GM23338 (cell line): ENCODE results near the gene NSG2.

Experiments
- TF ChIP-seq, protein P1 (sequence below), 2 experiments: fragments of 200-600 bp in 1 of 2; sonication (generic) in 1 of 2; conservative IDR thresholded peaks; 2 replicates each; pipeline versions ENCODE4 v1.5.1 to v1.6.1; 2016 to 2017; ENCODE audit warnings: antibody characterized with exemption in 2 of 2, low read depth in 2 of 2, mild to moderate bottlenecking in 2 of 2, moderate library complexity in 1 of 2
- TF ChIP-seq, protein P2 (sequence below): IDR thresholded peaks from 2 replicates; pipeline ENCODE4 v1.6.1; 2016; ENCODE audit warnings: antibody characterized with exemption

DNA sequence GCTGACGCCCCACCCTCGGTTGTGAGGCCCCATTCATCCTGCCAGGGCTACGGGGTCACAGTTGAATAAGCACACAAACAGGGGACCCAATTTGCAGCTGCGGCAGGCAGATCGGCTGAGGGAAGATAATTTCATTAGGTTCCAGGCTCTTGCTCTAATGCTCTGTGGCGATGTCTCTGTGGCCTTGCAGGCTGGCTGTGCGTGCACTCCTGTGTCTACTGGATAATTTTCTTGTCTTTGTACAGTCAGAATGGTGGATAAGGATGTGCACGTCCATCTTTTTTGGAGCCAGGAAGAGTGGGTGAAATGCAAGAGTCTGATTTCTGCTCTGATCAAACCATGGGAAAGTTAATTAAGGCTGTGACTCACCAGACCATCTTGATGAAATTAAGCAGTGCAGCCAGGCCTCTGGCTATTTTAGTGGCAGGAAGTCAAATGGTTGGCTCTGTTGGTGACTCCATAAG lies 39.2 kb downstream of the NSG2 start:
- TF ChIP-seq, protein P1, sequence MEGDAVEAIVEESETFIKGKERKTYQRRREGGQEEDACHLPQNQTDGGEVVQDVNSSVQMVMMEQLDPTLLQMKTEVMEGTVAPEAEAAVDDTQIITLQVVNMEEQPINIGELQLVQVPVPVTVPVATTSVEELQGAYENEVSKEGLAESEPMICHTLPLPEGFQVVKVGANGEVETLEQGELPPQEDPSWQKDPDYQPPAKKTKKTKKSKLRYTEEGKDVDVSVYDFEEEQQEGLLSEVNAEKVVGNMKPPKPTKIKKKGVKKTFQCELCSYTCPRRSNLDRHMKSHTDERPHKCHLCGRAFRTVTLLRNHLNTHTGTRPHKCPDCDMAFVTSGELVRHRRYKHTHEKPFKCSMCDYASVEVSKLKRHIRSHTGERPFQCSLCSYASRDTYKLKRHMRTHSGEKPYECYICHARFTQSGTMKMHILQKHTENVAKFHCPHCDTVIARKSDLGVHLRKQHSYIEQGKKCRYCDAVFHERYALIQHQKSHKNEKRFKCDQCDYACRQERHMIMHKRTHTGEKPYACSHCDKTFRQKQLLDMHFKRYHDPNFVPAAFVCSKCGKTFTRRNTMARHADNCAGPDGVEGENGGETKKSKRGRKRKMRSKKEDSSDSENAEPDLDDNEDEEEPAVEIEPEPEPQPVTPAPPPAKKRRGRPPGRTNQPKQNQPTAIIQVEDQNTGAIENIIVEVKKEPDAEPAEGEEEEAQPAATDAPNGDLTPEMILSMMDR (conservative IDR thresholded peaks at IDR 0.05; ENCODE audit: low read depth in 2 of 2): no peak
- TF ChIP-seq, protein P2, sequence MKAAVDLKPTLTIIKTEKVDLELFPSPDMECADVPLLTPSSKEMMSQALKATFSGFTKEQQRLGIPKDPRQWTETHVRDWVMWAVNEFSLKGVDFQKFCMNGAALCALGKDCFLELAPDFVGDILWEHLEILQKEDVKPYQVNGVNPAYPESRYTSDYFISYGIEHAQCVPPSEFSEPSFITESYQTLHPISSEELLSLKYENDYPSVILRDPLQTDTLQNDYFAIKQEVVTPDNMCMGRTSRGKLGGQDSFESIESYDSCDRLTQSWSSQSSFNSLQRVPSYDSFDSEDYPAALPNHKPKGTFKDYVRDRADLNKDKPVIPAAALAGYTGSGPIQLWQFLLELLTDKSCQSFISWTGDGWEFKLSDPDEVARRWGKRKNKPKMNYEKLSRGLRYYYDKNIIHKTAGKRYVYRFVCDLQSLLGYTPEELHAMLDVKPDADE: no peak
